Neural cell (in vitro differentiated cells): ENCODE data around the gene GORASP2. TPM values are rescaled to one million over a fixed set of nuclear protein-coding genes. Genes with fewer than 3 reads are reported as not detected.

ENCODE experiments used
- H2AFZ ChIP-seq: fragments of 200-600, 300-800 bp; sonication (generic), shearing (Covaris generic); 2 replicates; pipeline ENCODE4 v1.6.0; 2014; ENCODE audit warnings: low read depth, mild to moderate bottlenecking, antibody characterized with exemption, low read length, moderate library complexity
- H3F3A ChIP-seq: fragments of 200-600 bp; shearing (Covaris generic); 2 replicates; pipeline ENCODE4 v1.6.1; 2016; ENCODE audit warnings: mild to moderate bottlenecking, moderate library complexity, mixed read lengths, antibody characterized with exemption, low read length; ENCODE audit not compliant: insufficient read depth, poor library complexity, severe bottlenecking
- H3K27ac ChIP-seq: fragments of 200-600, 300-800 bp; sonication (generic), shearing (Covaris generic); 2 replicates; pipeline ENCODE4 v1.5.1; 2014; ENCODE audit warnings: mild to moderate bottlenecking, low read length, moderate library complexity
- H3K27me3 ChIP-seq: fragments of 300-800, 200-600 bp; sonication (generic), shearing (Covaris generic); 2 replicates; pipeline ENCODE4 v1.6.0; 2014; ENCODE audit warnings: mild to moderate bottlenecking, low read depth, low read length, moderate library complexity; ENCODE audit not compliant: insufficient read depth
- H3K36me3 ChIP-seq: fragments of 300-800, 200-600 bp; sonication (generic), shearing (Covaris generic); 2 replicates; pipeline ENCODE4 v1.5.1; 2014; ENCODE audit warnings: mild to moderate bottlenecking, antibody characterized with exemption, low read length, moderate library complexity; ENCODE audit not compliant: insufficient read depth
- H3K4me2 ChIP-seq: fragments of 300-800, 200-600 bp; sonication (generic), shearing (Covaris generic); 2 replicates; pipeline ENCODE4 v1.6.0; 2014; ENCODE audit warnings: mild to moderate bottlenecking, low read length
- H3K4me3 ChIP-seq: fragments of 300-800, 200-600 bp; sonication (generic), shearing (Covaris generic); 2 replicates; pipeline ENCODE4 v1.5.1; 2014; ENCODE audit warnings: mild to moderate bottlenecking, low read length, moderate library complexity
- H3K79me2 ChIP-seq: fragments of 200-600 bp; shearing (Covaris generic); replicated peaks from 2 replicates; pipeline ENCODE4 v1.6.0; 2014; ENCODE audit warnings: mild to moderate bottlenecking, low read length, moderate library complexity; ENCODE audit not compliant: insufficient read depth
- H3K9ac ChIP-seq: fragments of 300-800, 200-600 bp; sonication (generic), shearing (Covaris generic); 2 replicates; pipeline ENCODE4 v1.6.1; 2016; ENCODE audit warnings: mild to moderate bottlenecking, low read length, mixed read lengths
- H3K9me2 ChIP-seq: fragments of 200-600 bp; shearing (Covaris generic); 2 replicates; pipeline ENCODE4 v1.6.1; 2016; ENCODE audit warnings: mild to moderate bottlenecking, low read length, mixed read lengths; ENCODE audit not compliant: insufficient read depth
- H3K9me3 ChIP-seq: fragments of 200-600, 300-800 bp; sonication (generic), shearing (Covaris generic); 2 replicates; pipeline ENCODE4 v1.6.1; 2016; ENCODE audit warnings: mild to moderate bottlenecking, mixed run types, low read length, moderate library complexity, mixed read lengths
- H4K20me1 ChIP-seq: fragments of 200-600 bp; shearing (Covaris generic); 2 replicates; pipeline ENCODE4 v1.6.1; 2016; ENCODE audit warnings: mild to moderate bottlenecking, mixed run types; ENCODE audit not compliant: insufficient read depth
- CTCF ChIP-seq: fragments of 450-650 bp; IDR thresholded peaks from 2 replicates; pipeline ENCODE4 v1.5.1; 2014; ENCODE audit warnings: antibody characterized with exemption, mild to moderate bottlenecking, moderate library complexity; ENCODE audit not compliant: poor library complexity, severe bottlenecking
- EP300 ChIP-seq: fragments of 450-650 bp; conservative IDR thresholded peaks from 2 replicates; pipeline ENCODE4 v1.6.1; 2014; ENCODE audit warnings: antibody characterized with exemption, mild to moderate bottlenecking, moderate library complexity; ENCODE audit not compliant: poor library complexity, severe bottlenecking
- EZH2 ChIP-seq: fragments of 200-600, 300-800 bp; shearing (Covaris generic), sonication (generic); IDR thresholded peaks from 2 replicates; pipeline ENCODE4 v1.6.1; 2014; ENCODE audit warnings: antibody characterized with exemption, low read length, borderline replicate concordance, mild to moderate bottlenecking; ENCODE audit not compliant: insufficient read depth, poor library complexity, severe bottlenecking
- MXI1 ChIP-seq: fragments of 450-650 bp; conservative IDR thresholded peaks from 2 replicates; pipeline ENCODE4 v1.6.1; 2014; ENCODE audit warnings: antibody characterized with exemption, mild to moderate bottlenecking; ENCODE audit not compliant: poor library complexity, severe bottlenecking
- POLR2AphosphoS5 ChIP-seq: IDR thresholded peaks from 2 replicates; pipeline ENCODE4 v1.6.1; 2012
- RAD21 ChIP-seq: fragments of 450-650 bp; conservative IDR thresholded peaks from 2 replicates; pipeline ENCODE4 v1.6.1; 2014; ENCODE audit warnings: antibody characterized with exemption, mild to moderate bottlenecking, moderate library complexity
- SMC3 ChIP-seq: fragments of 450-650 bp; conservative IDR thresholded peaks from 2 replicates; pipeline ENCODE4 v1.6.1; 2014; ENCODE audit warnings: antibody characterized with exemption, mild to moderate bottlenecking, moderate library complexity; ENCODE audit not compliant: poor library complexity
- TAF1 ChIP-seq: IDR thresholded peaks from 2 replicates; pipeline ENCODE4 v1.6.1; 2012; ENCODE audit warnings: low read depth
- polyA plus RNA-seq: library from polyadenylated mRNA; depleted of rRNA; stranded (reverse); fragments of >200 nt; gene quantifications from 2 replicates; pipeline ENCODE4 v1.2.3, GENCODE V29; 2014
- TF ChIP-seq, protein P1 (sequence below): IDR thresholded peaks from 2 replicates; pipeline ENCODE4 v1.6.1; 2012; ENCODE audit warnings: borderline replicate concordance

Gene GORASP2
- polyA plus RNA-seq, 1 donor from 2014 or later = 20.4 TPM

DNA sequence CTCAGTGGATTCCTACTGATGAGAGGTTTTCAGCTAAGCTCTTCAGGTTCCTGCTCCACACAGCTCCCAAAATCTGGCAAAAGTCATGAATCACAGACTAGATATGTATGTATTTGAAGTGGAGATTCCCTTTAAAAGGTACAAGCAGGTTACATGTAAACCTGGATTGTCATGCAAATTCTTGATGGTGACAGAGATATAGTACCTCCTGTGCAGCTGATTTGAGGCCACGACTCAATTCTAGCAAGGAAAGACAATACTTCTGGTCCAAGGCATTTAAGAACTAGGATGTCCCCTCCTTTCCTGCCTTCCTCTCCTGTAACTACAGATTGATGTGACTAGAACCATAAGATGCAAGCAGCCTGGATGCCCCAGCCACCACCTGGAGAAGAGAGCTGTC is 55.0 kb downstream of the GORASP2 start:
- no peak overlapping the region for H3K9ac ChIP-seq
- no peaks in the 10 kb centered on the region for H3K79me2 ChIP-seq
- H2AFZ ChIP-seq = no peak overlapping the region
- no peaks in the 10 kb centered on the region for H3K27me3 ChIP-seq
- no peaks in the 10 kb centered on the region for H3F3A ChIP-seq
- no peak for TF ChIP-seq MXI1
- no peak for TF ChIP-seq CTCF
- TF ChIP-seq SMC3 = no peak
- no peak for TF ChIP-seq EP300
- TF ChIP-seq, protein P1, sequence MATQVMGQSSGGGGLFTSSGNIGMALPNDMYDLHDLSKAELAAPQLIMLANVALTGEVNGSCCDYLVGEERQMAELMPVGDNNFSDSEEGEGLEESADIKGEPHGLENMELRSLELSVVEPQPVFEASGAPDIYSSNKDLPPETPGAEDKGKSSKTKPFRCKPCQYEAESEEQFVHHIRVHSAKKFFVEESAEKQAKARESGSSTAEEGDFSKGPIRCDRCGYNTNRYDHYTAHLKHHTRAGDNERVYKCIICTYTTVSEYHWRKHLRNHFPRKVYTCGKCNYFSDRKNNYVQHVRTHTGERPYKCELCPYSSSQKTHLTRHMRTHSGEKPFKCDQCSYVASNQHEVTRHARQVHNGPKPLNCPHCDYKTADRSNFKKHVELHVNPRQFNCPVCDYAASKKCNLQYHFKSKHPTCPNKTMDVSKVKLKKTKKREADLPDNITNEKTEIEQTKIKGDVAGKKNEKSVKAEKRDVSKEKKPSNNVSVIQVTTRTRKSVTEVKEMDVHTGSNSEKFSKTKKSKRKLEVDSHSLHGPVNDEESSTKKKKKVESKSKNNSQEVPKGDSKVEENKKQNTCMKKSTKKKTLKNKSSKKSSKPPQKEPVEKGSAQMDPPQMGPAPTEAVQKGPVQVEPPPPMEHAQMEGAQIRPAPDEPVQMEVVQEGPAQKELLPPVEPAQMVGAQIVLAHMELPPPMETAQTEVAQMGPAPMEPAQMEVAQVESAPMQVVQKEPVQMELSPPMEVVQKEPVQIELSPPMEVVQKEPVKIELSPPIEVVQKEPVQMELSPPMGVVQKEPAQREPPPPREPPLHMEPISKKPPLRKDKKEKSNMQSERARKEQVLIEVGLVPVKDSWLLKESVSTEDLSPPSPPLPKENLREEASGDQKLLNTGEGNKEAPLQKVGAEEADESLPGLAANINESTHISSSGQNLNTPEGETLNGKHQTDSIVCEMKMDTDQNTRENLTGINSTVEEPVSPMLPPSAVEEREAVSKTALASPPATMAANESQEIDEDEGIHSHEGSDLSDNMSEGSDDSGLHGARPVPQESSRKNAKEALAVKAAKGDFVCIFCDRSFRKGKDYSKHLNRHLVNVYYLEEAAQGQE = no peak
- no peak for TF ChIP-seq RAD21
- no peak for TF ChIP-seq EZH2
- TF ChIP-seq POLR2AphosphoS5 = no peak
- no peak for TF ChIP-seq TAF1
- H3K36me3 ChIP-seq = no peaks in the 10 kb centered on the region
- H3K9me2 ChIP-seq = no peaks in the 10 kb centered on the region
- H4K20me1 ChIP-seq = no peaks in the 10 kb centered on the region
- H3K9me3 ChIP-seq = no peaks in the 10 kb centered on the region
- H3K27ac ChIP-seq = no peak overlapping the region
- H3K4me2 ChIP-seq = no peak overlapping the region
- no peak overlapping the region for H3K4me3 ChIP-seq

DNA sequence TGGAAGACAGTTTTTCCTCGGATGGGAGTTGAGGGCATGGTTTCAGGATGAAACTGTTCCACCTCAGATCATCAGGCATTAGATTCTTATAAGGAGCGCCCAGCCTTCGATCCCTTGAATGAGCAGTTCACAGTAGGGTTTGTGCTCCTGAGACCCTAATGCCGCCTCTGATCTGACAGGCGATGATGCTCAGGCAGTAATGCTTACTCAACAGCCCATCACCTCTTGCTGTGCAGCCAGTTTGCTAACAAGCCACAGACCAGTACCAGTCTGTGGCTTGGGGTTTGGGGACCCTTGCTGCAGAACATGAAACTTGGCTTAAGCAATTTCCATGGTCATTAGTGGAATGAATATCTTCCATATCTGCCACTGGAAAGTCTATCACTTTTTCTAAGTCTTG is 56.4 kb downstream of the GORASP2 start:
- Histone ChIP-seq H3K9me3 (no peaks in the 10 kb centered on the region), H3K4me2 (no peak overlapping the region), H3K27me3 (no peaks in the 10 kb centered on the region), H2AFZ (no peak overlapping the region), H3K79me2 (no peaks in the 10 kb centered on the region), H3K9me2 (no peaks in the 10 kb centered on the region), H4K20me1 (no peaks in the 10 kb centered on the region), H3K9ac (no peak overlapping the region), H3K27ac (no peak overlapping the region), H3K4me3 (no peak overlapping the region), H3K36me3 (no peaks in the 10 kb centered on the region), H3F3A (no peaks in the 10 kb centered on the region)
- TF ChIP-seq EP300 = no peak
- TF ChIP-seq, protein P1 = no peak
- TF ChIP-seq POLR2AphosphoS5 = no peak
- no peak for TF ChIP-seq TAF1
- TF ChIP-seq SMC3 = no peak
- TF ChIP-seq RAD21 = no peak
- TF ChIP-seq EZH2 = no peak
- TF ChIP-seq MXI1 = no peak
- TF ChIP-seq CTCF = no peak
